Stimulated activated CD8-positive, alpha-beta memory T cell treated with anti-CD3 and anti-CD28 coated beads, Interleukin-7, amount 100 ng/mL, for 1 hour (primary cell): ENCODE measurements around the gene GPC6.

ENCODE experiments used
- DNase-seq, 2 donors: peaks; one replicate each; pipeline ENCODE4 v3.0.0-alpha.2; 2020; ENCODE audit warnings: low read depth in 2 of 2

Gene GPC6

GRCh38 chr13:93771782-93772181 is 545.2 kb downstream of the GPC6 start:
- no peak for DNase-seq

DNA sequence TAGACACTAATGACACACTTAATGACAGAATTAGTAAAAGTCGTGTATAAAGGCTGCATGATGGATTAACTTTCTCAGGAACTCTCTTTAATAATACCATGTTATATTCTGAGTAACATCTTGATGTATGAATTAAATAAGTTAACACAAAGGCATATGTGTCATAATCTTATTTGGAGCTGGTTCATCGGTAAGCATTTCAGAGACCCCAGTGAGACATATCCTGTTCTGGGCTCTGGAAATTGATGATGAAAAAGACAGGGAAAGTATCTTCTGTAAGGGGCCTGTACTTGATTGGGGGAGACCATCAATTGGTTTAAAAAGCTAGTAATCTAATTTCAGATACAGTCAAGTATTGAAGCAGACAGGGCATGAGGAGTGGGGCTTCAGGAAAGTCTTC is 547.9 kb downstream of the GPC6 start:
- DNase-seq = no peak

DNA sequence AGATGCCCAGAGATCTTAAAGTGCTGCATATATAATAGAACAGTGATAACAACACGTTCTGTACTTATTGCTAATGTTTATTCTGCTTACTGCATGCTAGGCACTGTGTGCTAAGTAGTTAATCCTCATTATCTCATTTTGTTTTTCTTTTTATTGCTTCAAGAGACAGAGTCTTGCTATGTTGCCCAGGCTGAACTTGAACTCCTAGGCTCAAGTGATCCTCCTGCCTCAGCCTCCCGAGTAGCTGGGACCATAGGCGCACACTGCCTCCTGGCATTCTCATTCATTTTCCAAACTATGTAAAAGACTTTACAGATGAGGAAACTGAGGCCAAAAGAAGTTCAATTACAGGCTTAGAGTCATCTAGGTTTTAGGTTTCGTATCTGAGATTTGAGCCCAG is 548.4 kb downstream of the GPC6 start:
- DNase-seq = no peak

DNA sequence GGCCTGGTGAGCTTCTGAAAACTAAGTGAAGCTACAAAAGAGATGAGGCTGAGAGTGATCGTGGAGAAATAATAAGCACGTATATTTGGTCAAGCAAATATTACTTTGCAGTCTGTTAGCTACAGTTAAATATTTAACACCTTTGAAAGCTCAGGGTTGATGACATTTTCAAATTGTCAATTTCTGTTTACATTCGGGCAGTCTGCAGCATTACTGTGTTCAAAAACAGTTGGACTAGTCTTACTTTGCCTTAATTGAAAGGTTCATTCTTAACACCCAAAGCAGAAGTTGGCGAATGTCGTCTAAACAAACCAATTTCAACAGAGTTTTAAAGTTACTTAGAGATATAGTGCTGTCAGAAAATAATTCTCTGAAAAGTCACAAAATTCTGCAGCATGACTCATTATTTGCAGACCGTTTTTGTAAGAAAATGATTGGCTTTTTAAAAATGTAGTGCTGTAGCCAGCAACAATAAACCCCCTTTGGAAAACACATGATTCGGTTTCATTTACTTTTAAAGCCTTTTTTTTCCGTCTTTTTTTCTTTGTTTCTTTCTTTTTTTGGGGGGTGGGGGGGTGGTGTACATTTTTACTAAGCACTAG is 549.0 kb downstream of the GPC6 start:
- no peak for DNase-seq

DNA sequence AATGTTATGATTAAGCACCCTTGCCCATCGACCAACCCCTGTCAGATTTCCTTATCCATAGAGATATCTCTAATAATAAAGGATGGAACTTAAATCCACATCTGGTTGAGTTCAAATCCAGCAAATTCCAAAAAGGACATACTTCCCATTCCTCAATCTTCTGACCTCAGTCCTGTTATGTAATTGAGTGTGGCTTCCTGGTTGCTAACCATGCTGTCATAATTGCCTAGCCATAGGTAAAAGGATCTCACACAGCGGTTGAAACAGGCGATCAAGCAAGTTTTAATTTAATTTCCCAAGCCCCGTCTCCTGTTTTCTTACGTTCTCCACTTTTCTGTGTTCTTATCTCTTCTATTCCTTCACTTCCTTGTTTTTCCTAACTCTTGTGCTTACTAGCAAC is 550.3 kb downstream of the GPC6 start:
- no peak for DNase-seq

DNA sequence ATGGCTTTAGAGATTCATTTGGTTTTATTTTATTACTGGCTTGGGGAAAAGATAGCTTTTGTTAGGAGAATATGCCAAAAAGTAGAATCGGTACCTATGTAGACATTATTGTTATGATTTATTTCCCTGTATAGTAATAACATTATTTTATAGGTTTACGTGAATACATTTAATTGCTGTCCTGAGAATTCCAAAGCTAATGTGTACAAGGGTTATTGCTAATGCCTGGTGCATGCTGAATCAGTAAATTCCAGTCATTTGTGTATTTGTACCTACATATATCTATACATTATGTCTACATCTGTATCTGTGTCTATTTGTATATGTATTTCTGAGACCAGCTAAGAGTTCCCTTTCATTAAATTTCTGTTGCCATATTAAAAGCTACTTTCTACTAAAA is 550.9 kb downstream of the GPC6 start:
- DNase-seq = no peak

- DNase-seq = no peak
Measured at GRCh38 chr13:93778548-93778947, 551.9 kb downstream of the GPC6 start.

DNA sequence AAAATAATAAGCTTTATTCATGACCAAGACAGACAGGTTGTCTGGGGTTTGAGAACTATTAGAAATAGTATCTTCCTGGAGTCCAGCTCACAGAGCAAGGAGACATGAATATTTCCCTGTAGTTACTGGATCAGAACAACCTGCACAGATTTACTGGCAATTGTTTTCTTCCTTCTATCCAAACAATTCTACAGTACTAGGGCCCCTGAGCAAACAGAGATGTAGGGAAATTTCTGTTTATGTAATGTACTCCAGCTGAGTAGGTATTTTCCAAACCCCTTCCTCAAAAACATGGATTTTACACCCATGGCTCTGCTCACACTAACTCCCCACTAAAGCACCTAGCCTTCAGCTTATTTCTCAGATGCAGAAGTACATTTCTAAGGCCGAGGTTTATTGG is 557.6 kb downstream of the GPC6 start:
- DNase-seq = no peak

GRCh38 chr13:93786846-93787489 is 560.4 kb downstream of the GPC6 start:
- DNase-seq = no peak

DNA sequence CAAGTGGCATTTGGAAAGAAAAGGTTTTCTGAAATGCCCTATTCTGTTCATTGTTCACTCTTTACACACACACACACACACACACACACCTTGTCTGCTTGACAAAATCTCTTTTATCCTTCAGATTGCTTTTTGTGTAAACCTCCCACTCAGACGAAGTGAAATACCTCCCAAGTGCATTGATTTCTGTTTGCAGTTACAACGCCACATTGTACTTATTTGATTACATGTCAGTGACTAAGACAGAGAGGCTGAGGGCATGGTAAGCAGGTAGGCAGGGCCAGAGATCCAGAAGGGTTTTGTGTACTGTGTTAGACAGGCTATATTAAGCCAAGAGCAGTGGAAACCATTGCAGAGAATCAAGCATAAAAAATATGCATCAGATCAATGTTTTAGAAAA is 561.8 kb downstream of the GPC6 start:
- no peak for DNase-seq

DNA sequence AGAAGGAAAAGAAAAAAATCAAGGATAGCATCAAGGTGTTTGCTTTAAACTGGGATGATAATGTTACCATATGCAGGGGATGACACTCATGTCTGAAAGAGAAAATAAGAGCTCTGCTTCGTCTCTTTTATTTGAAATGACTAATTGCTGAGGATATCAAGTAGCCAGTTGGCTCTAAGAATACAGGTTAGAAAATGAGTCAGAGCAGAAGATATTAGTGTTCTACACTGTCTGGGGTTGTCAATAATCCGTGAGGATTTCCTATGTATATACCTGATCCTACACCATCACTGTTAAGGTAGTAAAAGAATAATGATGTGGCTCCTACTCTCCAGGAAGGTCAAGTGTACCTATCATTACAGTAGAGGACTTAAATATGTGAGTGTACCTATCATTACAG is 562.5 kb downstream of the GPC6 start:
- no peak for DNase-seq

- DNase-seq = no peak
Measured at GRCh38 chr13:93794197-93794885, 567.7 kb downstream of the GPC6 start.

GRCh38 chr13:93797463-93797862 is 570.9 kb downstream of the GPC6 start:
- DNase-seq = no peak

- no peak for DNase-seq
Measured at GRCh38 chr13:93800342-93800741, 573.7 kb downstream of the GPC6 start.

GRCh38 chr13:93805736-93806135 is 579.1 kb downstream of the GPC6 start:
- no peak for DNase-seq

DNA sequence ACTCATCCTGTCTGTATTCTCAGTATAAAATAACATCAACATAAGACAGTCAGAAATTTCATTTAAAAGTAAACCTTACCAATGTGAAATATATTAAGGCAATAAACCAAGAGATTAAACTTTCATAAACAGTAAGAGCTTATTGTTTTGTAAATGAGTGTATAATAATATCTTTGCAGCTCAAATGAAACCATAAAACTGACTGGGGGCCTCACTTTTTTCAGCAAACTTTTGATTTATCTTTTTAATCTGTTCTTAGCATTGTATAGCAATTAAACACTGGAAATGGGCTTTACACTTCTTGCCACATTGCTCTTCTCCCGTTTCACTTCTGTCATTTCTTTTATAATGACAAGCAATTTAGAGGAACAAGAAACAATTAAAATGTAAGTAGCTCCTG is 580.3 kb downstream of the GPC6 start:
- DNase-seq = no peak

- DNase-seq = no peak
Measured at GRCh38 chr13:93810264-93810663, 583.7 kb downstream of the GPC6 start.

DNA sequence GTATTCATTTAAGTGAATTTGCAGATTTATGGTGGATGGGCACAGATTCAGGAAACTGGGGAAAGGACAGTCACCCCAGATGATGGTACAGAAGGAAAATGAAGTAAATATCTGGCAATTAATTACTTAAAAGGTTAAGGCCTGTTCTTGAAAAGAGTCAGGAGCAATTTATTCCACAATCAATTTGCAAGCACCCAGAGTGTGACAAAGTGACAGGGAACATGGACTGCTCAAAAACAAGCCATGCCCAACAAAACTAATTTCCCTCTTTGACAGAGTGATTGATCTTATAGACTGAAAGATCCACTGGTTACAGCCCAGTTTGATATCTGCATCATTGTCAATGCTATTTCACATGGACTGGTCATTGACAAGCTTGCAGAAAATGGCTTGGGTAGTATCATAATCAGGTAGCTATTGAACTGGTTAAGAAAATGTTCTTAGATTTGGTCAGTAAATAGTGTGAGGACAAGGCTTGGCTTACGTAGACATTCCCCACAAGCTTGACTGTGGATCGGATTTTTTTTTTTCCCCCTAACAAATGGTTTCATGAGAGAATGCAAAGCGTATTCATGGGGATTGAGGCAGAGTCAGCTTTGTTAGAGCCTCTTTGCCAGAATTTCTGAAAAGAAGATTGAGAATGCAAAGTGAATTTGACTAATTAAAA is 584.6 kb downstream of the GPC6 start:
- no peak for DNase-seq

GRCh38 chr13:93811738-93812112 is 585.1 kb downstream of the GPC6 start:
- no peak for DNase-seq

- no peak for DNase-seq
Measured at GRCh38 chr13:93814658-93815057, 588.1 kb downstream of the GPC6 start.

- no peak for DNase-seq
Measured at GRCh38 chr13:93818345-93818744, 591.7 kb downstream of the GPC6 start.

GRCh38 chr13:93819331-93819890 is 592.8 kb downstream of the GPC6 start:
- no peak for DNase-seq

- no peak for DNase-seq
Measured at GRCh38 chr13:93824286-93824685, 597.7 kb downstream of the GPC6 start.
